Endothelial cell of umbilical vein (primary cell): ENCODE data around the gene GABBR2. TPM values are rescaled to one million over a fixed set of nuclear protein-coding genes. Genes with fewer than 3 reads are reported as not detected.

Experiments used
- BruUV-seq: library from RNA; stranded (reverse); fragments of 400-500 nt; replicated peaks from 2 replicates; lab custom pipeline; 2021; lab: Mats Ljungman, UMichigan
- CTCF ChIA-PET: fragments of 300-600, 350-600 bp; sonication (Branson Sonifier 250); formaldehyde crosslinking; loops from one replicate; lab custom pipeline; 2021; ENCODE audit warnings: antibody characterized with exemption, inconsistent platforms; lab: Charles Lee
- POLR2A ChIA-PET: fragments of 300-600, 350-600 bp; sonication (Branson Sonifier 250); formaldehyde crosslinking; loops from one replicate; lab custom pipeline; 2021; ENCODE audit warnings: antibody characterized with exemption, inconsistent platforms; lab: Charles Lee
- DNase-seq: peaks from one replicate; pipeline ENCODE4 v3.0.0-alpha.2; 2011; ENCODE audit warnings: low read depth, low spot score
- FAIRE-seq: peaks from 2 replicates; lab custom pipeline; 2011; peaks lifted over from hg19 to GRCh38; lab: Jason Lieb, UNC
- H2AFZ ChIP-seq: 2 replicates; pipeline ENCODE4 v1.6.0; 2012; ENCODE audit warnings: low read depth, low read length, control low read depth, inconsistent platforms
- H3K27ac ChIP-seq: 2 replicates; pipeline ENCODE4 v1.5.1; 2011; ENCODE audit warnings: low read depth, mild to moderate bottlenecking, control low read depth, low read length, moderate library complexity; ENCODE audit not compliant: insufficient read depth
- H3K27me3 ChIP-seq, 2 experiments: 2 replicates each; pipeline versions ENCODE4 v1.6.0 to v1.6.1; 2011; ENCODE audit warnings: low read length in 2 of 2, mixed read lengths in 1 of 2; ENCODE audit not compliant: control insufficient read depth in 2 of 2, insufficient read depth in 2 of 2
- H3K36me3 ChIP-seq, 2 experiments: 2 replicates in 1 of 2; 3 replicates in 1 of 2; pipeline ENCODE4 v1.5.1; 2011; ENCODE audit warnings: low read length in 2 of 2, mild to moderate bottlenecking in 1 of 2, moderate library complexity in 1 of 2; ENCODE audit not compliant: control insufficient read depth in 2 of 2, insufficient read depth in 2 of 2; ENCODE audit errors: extremely low read depth in 1 of 2
- H3K4me1 ChIP-seq: 3 replicates; pipeline ENCODE4 v1.5.1; 2011; ENCODE audit warnings: mild to moderate bottlenecking, low read length; ENCODE audit not compliant: control insufficient read depth, insufficient read depth; ENCODE audit errors: extremely low read depth
- H3K4me2 ChIP-seq: 2 replicates; pipeline ENCODE4 v1.6.1; 2011; ENCODE audit warnings: low read length, control low read depth, mixed read lengths; ENCODE audit not compliant: insufficient read depth
- H3K4me3 ChIP-seq, 3 experiments: fragments of 200-600 bp in 1 of 3; sonication (generic), shearing (Covaris generic) in 1 of 3; replicated peaks in 1 of 3; 2 replicates each; pipeline ENCODE4 v1.5.1; 2011 to 2016; ENCODE audit warnings: control low read depth in 3 of 3, low read length in 3 of 3, mild to moderate bottlenecking in 2 of 3, inconsistent platforms in 1 of 3, low read depth in 1 of 3, moderate library complexity in 1 of 3; ENCODE audit not compliant: insufficient read depth in 1 of 3
- H3K79me2 ChIP-seq: 2 replicates; pipeline ENCODE4 v1.6.0; 2012; ENCODE audit warnings: low read length, inconsistent platforms; ENCODE audit not compliant: control insufficient read depth, insufficient read depth
- H3K9ac ChIP-seq: replicated peaks from 2 replicates; pipeline ENCODE3; 2011; ENCODE audit warnings: low read length, control low read depth; ENCODE audit not compliant: insufficient read depth; ENCODE audit errors: extremely low read depth
- H3K9me1 ChIP-seq: replicated peaks from 3 replicates; pipeline ENCODE4 v1.6.0; 2011; ENCODE audit warnings: mild to moderate bottlenecking, low read length; ENCODE audit not compliant: control insufficient read depth, insufficient read depth; ENCODE audit errors: extremely low read depth
- H3K9me3 ChIP-seq: replicated peaks from 2 replicates; pipeline ENCODE4 v1.5.1; 2012; ENCODE audit warnings: low read length, inconsistent platforms; ENCODE audit not compliant: control insufficient read depth, insufficient read depth
- H4K20me1 ChIP-seq: replicated peaks from 2 replicates; pipeline ENCODE3; 2011; ENCODE audit warnings: mild to moderate bottlenecking, low read length; ENCODE audit not compliant: control insufficient read depth, insufficient read depth; ENCODE audit errors: extremely low read depth
- EZH2 ChIP-seq: IDR thresholded peaks from 2 replicates; pipeline ENCODE4 v1.6.1; 2012; ENCODE audit warnings: borderline replicate concordance, low read depth, mild to moderate bottlenecking, moderate library complexity, low read length, inconsistent platforms; ENCODE audit not compliant: severe bottlenecking
- FOS ChIP-seq: IDR thresholded peaks from 2 replicates; pipeline ENCODE4 v1.6.1; 2011; ENCODE audit warnings: mild to moderate bottlenecking, low read length, moderate library complexity, borderline replicate concordance; ENCODE audit not compliant: insufficient read depth
- GATA2 ChIP-seq: IDR thresholded peaks from 2 replicates; pipeline ENCODE4 v1.7.0; 2011; ENCODE audit warnings: low read depth, mild to moderate bottlenecking, moderate library complexity, mixed read lengths, low read length; ENCODE audit not compliant: insufficient read length, insufficient read depth
- JUN ChIP-seq: IDR thresholded peaks from 2 replicates; pipeline ENCODE4 v1.6.1; 2011; ENCODE audit warnings: borderline replicate concordance, low read depth; ENCODE audit not compliant: insufficient read length, insufficient read depth
- MYC ChIP-seq: IDR thresholded peaks from one replicate; pipeline ENCODE4 v1.6.1; 2011; ENCODE audit warnings: mild to moderate bottlenecking, low read depth, low read length
- POLR2A ChIP-seq: IDR thresholded peaks from 2 replicates; pipeline ENCODE4 v1.6.1; 2012; ENCODE audit warnings: low read depth, mild to moderate bottlenecking, control low read depth, low read length
- POLR2AphosphoS5 ChIP-seq: IDR thresholded peaks from 2 replicates; pipeline ENCODE4 v1.6.1; 2012; ENCODE audit warnings: low read depth, mild to moderate bottlenecking, control low read depth, low read length, moderate library complexity; ENCODE audit not compliant: insufficient read depth
- dilution Hi-C: fragments of 300-500 bp; cut with MboI; formaldehyde crosslinking; loops from one replicate; pipeline ENCODE4 v1.15.0; 2019; ENCODE audit warnings: low sequenced_read_pairs; ENCODE audit not compliant: extremely low pct_ligation_motif_present
- intact Hi-C: fragments of 100-400 bp; cut with micrococcal nuclease; formaldehyde crosslinking; loops from one replicate; pipeline ENCODE4 v1.10.0; 2022
- polyA plus RNA-seq, 4 experiments: library from polyadenylated mRNA; depleted of rRNA in 3 of 4; stranded (reverse) in 3 of 4; unstranded in 1 of 4; fragments of >200 nt; gene quantifications; 2 replicates each; pipeline versions ENCODE4 v1.2.1 to v1.2.3, GENCODE V29; 2011 to 2012; ENCODE audit warnings: missing spikeins in 1 of 4
- total RNA-seq: library from RNA; stranded (reverse); gene quantifications from 2 replicates; pipeline ENCODE4 v1.2.3, GENCODE V29; 2021
- TF ChIP-seq, protein P1 (sequence below), 2 donors: IDR thresholded peaks; 1 replicate in 1 of 2; 2 replicates in 1 of 2; pipeline ENCODE4 v1.5.1; 2011; ENCODE audit warnings: low read length in 2 of 2, mild to moderate bottlenecking in 2 of 2, moderate library complexity in 2 of 2, control low read depth in 1 of 2, inconsistent platforms in 1 of 2, low read depth in 1 of 2; ENCODE audit not compliant: insufficient read depth in 1 of 2; ENCODE audit errors: extremely low read depth in 1 of 2
- TF ChIP-seq, protein P2 (sequence below): IDR thresholded peaks from 2 replicates; pipeline ENCODE4 v1.6.1; 2011; ENCODE audit not compliant: insufficient read depth, insufficient read length

GABBR2 gene
- total and polyA plus RNA-seq, 2 donors (not counting 3 experiments of a cell fraction or from before 2014, with no cell fraction given), result 1.1 to 9.2 TPM

DNA sequence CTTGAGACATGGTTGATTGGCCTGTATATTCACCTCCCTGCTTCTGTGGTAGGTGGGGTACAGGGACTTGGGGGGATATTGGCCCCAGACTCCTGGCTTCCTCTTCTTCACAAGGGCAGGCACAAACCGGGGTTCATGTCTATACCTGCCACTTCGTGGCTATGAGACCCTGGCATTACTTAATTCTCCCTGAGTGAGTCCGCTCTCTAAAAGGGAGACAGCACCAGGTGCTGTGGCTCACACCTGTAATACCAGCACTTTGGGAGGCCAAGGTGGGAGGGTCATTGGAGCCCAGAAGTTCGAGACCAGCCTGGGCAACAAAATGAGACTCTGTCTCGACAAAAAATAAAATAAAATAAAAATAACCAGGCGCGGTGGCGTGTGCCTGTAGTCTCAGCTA is 178.5 kb downstream of the GABBR2 start:
- POLR2A ChIA-PET, result no interaction called here
- intact Hi-C loops, result no loop called here

More for the DNA sequence above, 178.5 kb downstream of the GABBR2 start:
- DNase-seq (no peak), FAIRE-seq (no peak)
- H2AFZ ChIP-seq, result no peak overlapping the region
- TF ChIP-seq, protein P1, sequence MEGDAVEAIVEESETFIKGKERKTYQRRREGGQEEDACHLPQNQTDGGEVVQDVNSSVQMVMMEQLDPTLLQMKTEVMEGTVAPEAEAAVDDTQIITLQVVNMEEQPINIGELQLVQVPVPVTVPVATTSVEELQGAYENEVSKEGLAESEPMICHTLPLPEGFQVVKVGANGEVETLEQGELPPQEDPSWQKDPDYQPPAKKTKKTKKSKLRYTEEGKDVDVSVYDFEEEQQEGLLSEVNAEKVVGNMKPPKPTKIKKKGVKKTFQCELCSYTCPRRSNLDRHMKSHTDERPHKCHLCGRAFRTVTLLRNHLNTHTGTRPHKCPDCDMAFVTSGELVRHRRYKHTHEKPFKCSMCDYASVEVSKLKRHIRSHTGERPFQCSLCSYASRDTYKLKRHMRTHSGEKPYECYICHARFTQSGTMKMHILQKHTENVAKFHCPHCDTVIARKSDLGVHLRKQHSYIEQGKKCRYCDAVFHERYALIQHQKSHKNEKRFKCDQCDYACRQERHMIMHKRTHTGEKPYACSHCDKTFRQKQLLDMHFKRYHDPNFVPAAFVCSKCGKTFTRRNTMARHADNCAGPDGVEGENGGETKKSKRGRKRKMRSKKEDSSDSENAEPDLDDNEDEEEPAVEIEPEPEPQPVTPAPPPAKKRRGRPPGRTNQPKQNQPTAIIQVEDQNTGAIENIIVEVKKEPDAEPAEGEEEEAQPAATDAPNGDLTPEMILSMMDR (IDR thresholded peaks at IDR 0.05; ENCODE audit: extremely low read depth in 1 of 2, insufficient read depth in 1 of 2, low read depth in 1 of 2, low read length in 2 of 2), result no peak
- TF ChIP-seq GATA2, result no peak
- TF ChIP-seq, protein P2, sequence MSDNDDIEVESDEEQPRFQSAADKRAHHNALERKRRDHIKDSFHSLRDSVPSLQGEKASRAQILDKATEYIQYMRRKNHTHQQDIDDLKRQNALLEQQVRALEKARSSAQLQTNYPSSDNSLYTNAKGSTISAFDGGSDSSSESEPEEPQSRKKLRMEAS, result no peak
- TF ChIP-seq POLR2AphosphoS5, result no peak
- no peak for TF ChIP-seq FOS
- no peak for TF ChIP-seq EZH2
- no peak for TF ChIP-seq POLR2A
- TF ChIP-seq MYC, result no peak
- TF ChIP-seq JUN, result no peak
- dilution Hi-C loops, result no loop called here
- H4K20me1 ChIP-seq, result no peaks in the 10 kb centered on the region
- H3K9me1 ChIP-seq, result no peaks in the 10 kb centered on the region
- no peaks in the 10 kb centered on the region for H3K79me2 ChIP-seq
- H3K27me3 ChIP-seq, result no peaks in the 10 kb centered on the region
- no peak overlapping the region for H3K4me2 ChIP-seq
- peaks cover 5% of the 10 kb centered on the region for H3K4me1 ChIP-seq
- BruUV-seq, result no TSS peak
- H3K9me3 ChIP-seq, result no peaks in the 10 kb centered on the region
- CTCF ChIA-PET, result no interaction called here
- H3K9ac ChIP-seq, result no peak overlapping the region
- no peaks in the 10 kb centered on the region for H3K36me3 ChIP-seq
- H3K4me3 ChIP-seq, result no peak overlapping the region
- H3K27ac ChIP-seq, result no peak overlapping the region
